Omental fat pad (tissue), 4 donors: Measurements from ENCODE around the gene GATA5. TPM values are rescaled to one million over a fixed set of nuclear protein-coding genes. Genes with fewer than 3 reads are reported as not detected.

Experiments
- ATAC-seq: fragments of 150-250 bp; one replicate; pipeline ENCODE4 v1.9.1; 2016; ENCODE audit warnings: mild to moderate bottlenecking, moderate library complexity; ENCODE audit not compliant: low FRiP score
- DNase-seq: peaks from one replicate; pipeline ENCODE4 v3.0.0-alpha.2; 2019; ENCODE audit warnings: low spot score
- CTCF ChIP-seq, 3 donors: fragments of 450-650 bp; IDR thresholded peaks; one replicate each; pipeline ENCODE4 v1.5.1; 2016 to 2017; ENCODE audit warnings: antibody characterized with exemption in 3 of 3, mild to moderate bottlenecking in 3 of 3, moderate library complexity in 2 of 3
- total RNA-seq, 4 donors: library from RNA; depleted of rRNA; stranded (reverse); fragments of >200 nt; gene quantifications; one replicate each; pipeline ENCODE4 v1.1.0, GENCODE V29; 2016

GATA5 gene
- total RNA-seq, 4 donors from 2014 or later, result 1.3 to 3.7 (median 1.7) TPM

DNA sequence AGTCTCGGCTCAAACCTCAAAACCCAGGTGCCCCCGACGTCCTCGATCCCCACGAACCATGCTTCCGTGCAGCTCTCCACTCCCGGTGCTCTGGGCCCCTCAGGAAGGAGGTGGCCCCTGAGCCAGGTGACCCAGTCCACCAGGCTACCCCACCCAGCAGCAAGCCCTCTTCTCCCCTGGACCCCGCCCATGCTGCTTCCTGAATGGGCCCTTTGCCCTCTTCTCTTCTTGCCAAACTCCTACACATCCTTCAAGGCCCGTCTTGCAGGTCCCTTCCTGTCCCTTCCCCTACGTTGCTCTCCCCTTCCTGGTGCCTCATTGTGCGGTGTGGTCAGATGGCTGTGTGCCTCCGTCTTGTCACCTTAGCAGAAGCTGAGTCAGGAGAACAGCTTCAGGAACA, 3.4 kb upstream of the GATA5 start:
- no peak for TF ChIP-seq CTCF (IDR thresholded peaks at IDR 0.05)
- DNase-seq, result no peak
- ATAC-seq, result no peak

DNA sequence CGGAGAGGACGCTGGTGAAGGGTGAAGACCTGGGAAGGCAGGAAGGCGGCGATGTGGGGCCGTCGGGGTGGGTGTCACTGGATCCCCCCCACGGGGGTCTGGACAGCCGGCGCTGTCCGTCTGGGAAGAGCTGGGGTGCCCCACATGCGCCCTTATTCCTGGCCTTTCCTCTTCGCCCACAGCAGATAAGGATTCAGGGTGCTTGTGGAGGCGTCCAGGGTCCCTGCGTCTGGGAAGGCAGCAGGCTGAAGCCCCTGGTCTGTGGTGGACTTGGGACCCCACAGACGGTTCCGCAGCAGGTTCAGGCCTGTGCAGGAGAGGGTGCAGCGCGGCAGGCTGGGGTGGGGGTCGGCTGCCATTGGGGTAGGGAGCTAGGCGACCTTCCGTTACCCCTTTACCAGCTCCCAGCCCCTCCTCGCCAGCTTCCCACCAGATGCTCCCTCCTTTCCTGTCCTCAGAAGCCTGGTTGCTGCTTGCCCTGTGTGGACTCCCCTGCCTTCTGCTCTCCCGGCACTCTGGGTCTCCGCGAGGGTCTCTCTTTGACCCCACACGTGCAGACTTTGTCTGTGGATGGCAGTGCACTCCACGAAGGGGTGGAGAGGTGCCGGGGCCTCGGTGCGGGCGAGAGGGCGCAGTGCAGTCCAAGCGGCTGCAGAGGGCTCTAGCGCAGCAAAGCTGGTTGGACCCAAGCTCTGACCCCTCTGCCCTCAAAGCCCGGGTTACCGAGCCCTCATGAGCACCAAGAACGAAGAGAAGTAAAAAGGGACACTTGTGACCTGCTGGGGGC, 2.1 kb upstream of the GATA5 start:
- no peak for DNase-seq
- TF ChIP-seq CTCF (IDR thresholded peaks at IDR 0.05), result no peak
- no peak for ATAC-seq

GRCh38 chr20:62476056-62476838, 452 bp upstream of the GATA5 start:
- DNase-seq (no peak), ATAC-seq (peak; percentile 42)
- TF ChIP-seq CTCF (IDR thresholded peaks at IDR 0.05), result no peak

GRCh38 chr20:62475027-62475771, 596 bp downstream of the GATA5 start:
- ATAC-seq (peak; percentile 5), DNase-seq (no peak)
- TF ChIP-seq CTCF (IDR thresholded peaks at IDR 0.05), result no peak

DNA sequence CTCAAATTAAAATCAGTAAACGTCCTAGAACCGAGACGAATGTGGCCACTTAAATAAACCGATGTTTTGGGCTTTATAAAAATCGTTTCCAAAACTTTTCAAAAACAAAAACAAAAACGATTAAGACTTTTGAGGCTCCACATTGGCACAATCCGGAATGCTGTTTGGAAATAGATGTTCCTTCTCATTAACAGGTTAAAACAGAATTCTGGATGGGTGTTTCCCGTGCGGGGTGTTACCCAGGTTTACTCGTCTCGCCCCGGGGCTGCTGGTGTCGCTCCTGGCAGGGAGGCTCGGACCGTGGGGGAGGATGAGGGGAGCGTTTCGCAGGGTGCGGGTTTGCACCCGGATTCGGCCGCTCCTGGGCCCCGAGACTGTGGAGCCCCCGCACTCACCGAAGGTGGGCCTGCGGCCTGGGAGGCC, 1.2 kb downstream of the GATA5 start:
- no peak for ATAC-seq
- DNase-seq, result no peak
- no peak for TF ChIP-seq CTCF (IDR thresholded peaks at IDR 0.05)

- TF ChIP-seq CTCF (IDR thresholded peaks at IDR 0.05), result no peak
- DNase-seq (no peak), ATAC-seq (no peak)
These were observed 1.8 kb downstream of the GATA5 start for GRCh38 chr20:62473717-62474603.
